SH-SY5Y (cell line): ENCODE data around the gene TMX1.

Experiments
- GATA2 ChIP-seq: IDR thresholded peaks from 2 replicates; pipeline ENCODE4 v1.6.1; 2011; ENCODE audit warnings: mild to moderate bottlenecking, low read depth, low read length
- GATA3 ChIP-seq: IDR thresholded peaks from 2 replicates; pipeline ENCODE4 v1.6.1; 2011; ENCODE audit warnings: low read depth, mild to moderate bottlenecking, low read length, moderate library complexity

GRCh38 chr14:51239813-51240803 is at the start of gene TMX1:
- TF ChIP-seq GATA3: no peak
- TF ChIP-seq GATA2: no peak
